ENCODE data around the gene ARMC2.
A peak's percentile ranks its signal among the peaks of the same experiment; 100 is the strongest.
"Not testable (repeated sequence)": the region's sequence is repeated elsewhere in the genome, so short reads cannot be mapped to it uniquely, and the experiment has no call there.

ARMC2 gene

GRCh38 chr6:108921547-108922361 is 73.5 kb downstream of the ARMC2 start:
- ATAC-seq = peak; percentile 96

- no peak for ATAC-seq
These were observed 74.3 kb downstream of the ARMC2 start for GRCh38 chr6:108922499-108922898.

- no peak for ATAC-seq
These were observed 79.7 kb downstream of the ARMC2 start for GRCh38 chr6:108927927-108928326.

GRCh38 chr6:108928650-108929049 is 80.4 kb downstream of the ARMC2 start:
- ATAC-seq = no peak

- not testable (repeated sequence) for ATAC-seq
These were observed 82.9 kb downstream of the ARMC2 start for GRCh38 chr6:108931090-108931489.

GRCh38 chr6:108937170-108937569 is 88.9 kb downstream of the ARMC2 start:
- ATAC-seq = no peak

- no peak for ATAC-seq
These were observed 92.5 kb downstream of the ARMC2 start for GRCh38 chr6:108940741-108941140.

- ATAC-seq = no peak
These were observed 93.1 kb downstream of the ARMC2 start for GRCh38 chr6:108941281-108941680.

GRCh38 chr6:108941859-108942258 is 93.6 kb downstream of the ARMC2 start:
- no peak for ATAC-seq

- ATAC-seq = peak; percentile 93 to 94
These were observed 94.6 kb downstream of the ARMC2 start for GRCh38 chr6:108942556-108943492.

GRCh38 chr6:108944071-108944470 is 95.8 kb downstream of the ARMC2 start:
- no peak for ATAC-seq

GRCh38 chr6:108944707-108945680 is 96.8 kb downstream of the ARMC2 start:
- ATAC-seq = no peak

GRCh38 chr6:108945681-108946159 is 97.5 kb downstream of the ARMC2 start:
- no peak for ATAC-seq

- no peak for ATAC-seq
These were observed 98.5 kb downstream of the ARMC2 start for GRCh38 chr6:108946695-108947094.

GRCh38 chr6:108947114-108947854 is 99.1 kb downstream of the ARMC2 start:
- no peak for ATAC-seq

- ATAC-seq = no peak
These were observed 100.0 kb downstream of the ARMC2 start for GRCh38 chr6:108948181-108948661.

- no peak for ATAC-seq
These were observed 103.2 kb downstream of the ARMC2 start for GRCh38 chr6:108951351-108951953.

GRCh38 chr6:108952776-108953486 is 104.7 kb downstream of the ARMC2 start:
- ATAC-seq = no peak

GRCh38 chr6:108953681-108954080 is 105.5 kb downstream of the ARMC2 start:
- no peak for ATAC-seq

- no peak for ATAC-seq
These were observed 107.2 kb downstream of the ARMC2 start for GRCh38 chr6:108955329-108955949.
